SJCRH30 (cell line): ENCODE data around the gene METTL24. TPM values are rescaled to one million over a fixed set of nuclear protein-coding genes. Genes with fewer than 3 reads are reported as not detected.

Source experiments
- DNase-seq, 2 experiments: peaks; one replicate each; pipeline ENCODE4 v3.0.0-alpha.2; 2015 to 2020
- H3K27ac ChIP-seq: fragments of 250-450 bp; sonication (Bioruptor Pico); 2 replicates; pipeline ENCODE4 v1.5.1; 2020; ENCODE audit warnings: mild to moderate bottlenecking, moderate library complexity
- H3K27me3 ChIP-seq: fragments of 250-450 bp; sonication (Bioruptor Pico); 2 replicates; pipeline ENCODE4 v1.5.1; 2020; ENCODE audit warnings: mild to moderate bottlenecking, moderate library complexity
- H3K36me3 ChIP-seq: fragments of 250-450 bp; sonication (Bioruptor Pico); 2 replicates; pipeline ENCODE4 v1.5.1; 2020; ENCODE audit warnings: mild to moderate bottlenecking, moderate library complexity
- H3K4me1 ChIP-seq: fragments of 250-450 bp; sonication (Bioruptor Pico); 2 replicates; pipeline ENCODE4 v1.5.1; 2020; ENCODE audit warnings: mild to moderate bottlenecking, moderate library complexity
- H3K4me3 ChIP-seq: fragments of 250-450 bp; sonication (Bioruptor Pico); 2 replicates; pipeline ENCODE4 v1.5.1; 2020; ENCODE audit warnings: mild to moderate bottlenecking, moderate library complexity
- H3K9me3 ChIP-seq: fragments of 250-450 bp; sonication (Bioruptor Pico); replicated peaks from 2 replicates; pipeline ENCODE4 v1.5.1; 2020; ENCODE audit warnings: mild to moderate bottlenecking, moderate library complexity
- total RNA-seq: library from RNA; depleted of rRNA; stranded (reverse); fragments of >200 nt; shearing (Covaris generic); gene quantifications from 2 replicates; pipeline ENCODE4 v1.2.3, GENCODE V29; 2014; rRNA removed

METTL24 gene
- total RNA-seq, 1 experiment from 2014 or later, result not detected

GRCh38 chr6:110211753-110212152 lies 146.4 kb downstream of the METTL24 start:
- no peak for DNase-seq
- Histone ChIP-seq H3K4me1 (no peaks in the 10 kb centered on the region), H3K27me3 (no peaks in the 10 kb centered on the region), H3K27ac (no peak overlapping the region), H3K36me3 (peaks cover 38% of the 10 kb centered on the region), H3K9me3 (no peaks in the 10 kb centered on the region), H3K4me3 (no peak overlapping the region)

- H3K27me3 ChIP-seq, result no peaks in the 10 kb centered on the region
- no peak overlapping the region for H3K4me3 ChIP-seq
- H3K4me1 ChIP-seq, result no peaks in the 10 kb centered on the region
- no peak overlapping the region for H3K27ac ChIP-seq
- no peak for DNase-seq
- H3K36me3 ChIP-seq, result peaks cover 27% of the 10 kb centered on the region
- no peaks in the 10 kb centered on the region for H3K9me3 ChIP-seq
Observed at GRCh38 chr6:110207652-110208051, 150.5 kb downstream of the METTL24 start.

GRCh38 chr6:110201151-110201884 lies 156.8 kb downstream of the METTL24 start:
- DNase-seq, result no peak
- Histone ChIP-seq H3K36me3 (no peaks in the 10 kb centered on the region; the same call in none of the 2 replicates), H3K4me1 (no peaks in the 10 kb centered on the region), H3K27me3 (no peaks in the 10 kb centered on the region), H3K4me3 (no peak overlapping the region), H3K27ac (no peak overlapping the region), H3K9me3 (no peaks in the 10 kb centered on the region)

GRCh38 chr6:110198561-110198960 lies 159.6 kb downstream of the METTL24 start:
- no peak for DNase-seq
- H3K9me3 ChIP-seq, result no peaks in the 10 kb centered on the region
- no peak overlapping the region for H3K27ac ChIP-seq
- H3K4me3 ChIP-seq, result no peak overlapping the region
- peaks cover 9% of the 10 kb centered on the region for H3K36me3 ChIP-seq
- H3K27me3 ChIP-seq, result no peaks in the 10 kb centered on the region
- no peaks in the 10 kb centered on the region for H3K4me1 ChIP-seq

DNA sequence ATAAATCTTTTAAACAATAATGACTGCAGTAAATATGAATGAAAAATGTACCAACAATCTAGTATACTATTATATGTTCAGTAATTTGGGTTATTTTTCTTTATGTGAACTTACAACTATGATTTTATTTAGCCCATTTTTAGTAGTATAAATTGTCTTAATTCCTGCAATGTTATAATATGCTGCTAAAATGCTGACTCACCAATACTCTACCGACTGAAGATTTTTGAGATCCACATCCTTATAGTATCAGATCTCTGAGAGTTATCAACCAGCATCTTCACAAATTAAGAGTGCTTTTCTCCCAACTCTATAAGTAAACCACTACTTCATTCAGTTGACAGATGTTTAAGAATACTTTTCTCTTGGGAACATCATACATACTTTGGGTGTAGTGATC lies 161.3 kb downstream of the METTL24 start:
- no peak overlapping the region for H3K4me3 ChIP-seq
- H3K4me1 ChIP-seq, result no peaks in the 10 kb centered on the region
- peaks cover 9% of the 10 kb centered on the region for H3K36me3 ChIP-seq
- no peaks in the 10 kb centered on the region for H3K9me3 ChIP-seq
- H3K27ac ChIP-seq, result no peak overlapping the region
- DNase-seq, result no peak
- H3K27me3 ChIP-seq, result no peaks in the 10 kb centered on the region

DNA sequence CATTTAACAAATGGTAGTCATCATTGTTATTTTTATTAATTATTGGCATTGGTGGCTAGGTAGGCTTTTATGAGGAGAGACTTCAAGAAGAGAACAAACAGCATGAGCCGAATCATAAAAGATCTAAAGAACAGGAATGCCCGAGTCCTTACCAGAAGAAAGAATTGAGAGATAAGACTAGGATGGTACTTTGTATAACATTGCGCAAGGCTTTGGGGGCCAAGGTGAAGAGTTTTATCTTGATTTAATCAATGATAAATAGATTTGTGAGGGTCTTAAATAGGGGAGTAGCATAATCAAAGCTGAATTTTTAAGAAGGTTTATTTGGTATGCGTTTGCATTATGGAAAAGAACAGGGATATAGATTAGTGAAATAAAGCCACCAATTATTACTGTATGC lies 162.5 kb downstream of the METTL24 start:
- Histone ChIP-seq H3K4me3 (no peak overlapping the region), H3K36me3 (peaks cover 9% of the 10 kb centered on the region)

More for the DNA sequence above, 162.5 kb downstream of the METTL24 start:
- no peak overlapping the region for H3K27ac ChIP-seq
- no peak for DNase-seq
- no peaks in the 10 kb centered on the region for H3K9me3 ChIP-seq
- no peaks in the 10 kb centered on the region for H3K4me1 ChIP-seq
- no peaks in the 10 kb centered on the region for H3K27me3 ChIP-seq

Other genes starting within 250 kb of the METTL24 start
- 34.0 and 34.9 TPM in 2 replicates for gene WASF1, start 178.7 kb downstream of the METTL24 start, total RNA-seq
- 21.7 and 23.5 TPM in 2 replicates for gene CDC40, start 177.9 kb downstream of the METTL24 start, total RNA-seq
- gene DDO, start 57.2 kb upstream of the METTL24 start, total RNA-seq, result 0.14 and 0.43 TPM in 2 replicates
- gene SLC22A16, start 118.3 kb upstream of the METTL24 start, total RNA-seq, result 0.38 TPM in 1 of 2 replicates, not detected in the other